GM12874 (cell line): ENCODE measurements around the gene DYSF.

ENCODE experiments used
- CTCF ChIP-seq: IDR thresholded peaks from 2 replicates; pipeline ENCODE4 v1.5.1; 2011; ENCODE audit warnings: low read depth, mild to moderate bottlenecking, control low read depth, low read length, moderate library complexity; ENCODE audit not compliant: insufficient read depth

Gene DYSF

GRCh38 chr2:71601136-71602114, 148.1 kb downstream of the DYSF start:
- no peak for TF ChIP-seq CTCF

GRCh38 chr2:71602115-71602495, 148.7 kb downstream of the DYSF start:
- TF ChIP-seq CTCF = no peak

- TF ChIP-seq CTCF = no peak
Measured at GRCh38 chr2:71602581-71602980, 149.2 kb downstream of the DYSF start.

GRCh38 chr2:71603311-71603811, 150.0 kb downstream of the DYSF start:
- no peak for TF ChIP-seq CTCF

- TF ChIP-seq CTCF = no peak
Measured at GRCh38 chr2:71603851-71604725, 150.7 kb downstream of the DYSF start.

- no peak for TF ChIP-seq CTCF
Measured at GRCh38 chr2:71604726-71605120, 151.4 kb downstream of the DYSF start.

- TF ChIP-seq CTCF = no peak
Measured at GRCh38 chr2:71605173-71605641, 151.8 kb downstream of the DYSF start.
